ENCODE results near the gene PFDN6. TPM values are rescaled to one million over a fixed set of nuclear protein-coding genes. Genes with fewer than 3 reads are reported as not detected.
A peak's percentile ranks its signal among the peaks of the same experiment; 100 is the strongest.
"Not testable (repeated sequence)": the region's sequence is repeated elsewhere in the genome, so short reads cannot be mapped to it uniquely, and the experiment has no call there.

Gene PFDN6
- 128 and 143 TPM in 2 replicates for total RNA-seq (2014; rRNA removed; shearing (Covaris generic))
- polyA plus RNA-seq (2015; cell fraction: cytosol; rRNA removed), result 129 and 144 TPM in 2 replicates
- polyA plus RNA-seq (2015; cell fraction: nucleus; rRNA removed), result 72.8 and 84.4 TPM in 2 replicates

DNA sequence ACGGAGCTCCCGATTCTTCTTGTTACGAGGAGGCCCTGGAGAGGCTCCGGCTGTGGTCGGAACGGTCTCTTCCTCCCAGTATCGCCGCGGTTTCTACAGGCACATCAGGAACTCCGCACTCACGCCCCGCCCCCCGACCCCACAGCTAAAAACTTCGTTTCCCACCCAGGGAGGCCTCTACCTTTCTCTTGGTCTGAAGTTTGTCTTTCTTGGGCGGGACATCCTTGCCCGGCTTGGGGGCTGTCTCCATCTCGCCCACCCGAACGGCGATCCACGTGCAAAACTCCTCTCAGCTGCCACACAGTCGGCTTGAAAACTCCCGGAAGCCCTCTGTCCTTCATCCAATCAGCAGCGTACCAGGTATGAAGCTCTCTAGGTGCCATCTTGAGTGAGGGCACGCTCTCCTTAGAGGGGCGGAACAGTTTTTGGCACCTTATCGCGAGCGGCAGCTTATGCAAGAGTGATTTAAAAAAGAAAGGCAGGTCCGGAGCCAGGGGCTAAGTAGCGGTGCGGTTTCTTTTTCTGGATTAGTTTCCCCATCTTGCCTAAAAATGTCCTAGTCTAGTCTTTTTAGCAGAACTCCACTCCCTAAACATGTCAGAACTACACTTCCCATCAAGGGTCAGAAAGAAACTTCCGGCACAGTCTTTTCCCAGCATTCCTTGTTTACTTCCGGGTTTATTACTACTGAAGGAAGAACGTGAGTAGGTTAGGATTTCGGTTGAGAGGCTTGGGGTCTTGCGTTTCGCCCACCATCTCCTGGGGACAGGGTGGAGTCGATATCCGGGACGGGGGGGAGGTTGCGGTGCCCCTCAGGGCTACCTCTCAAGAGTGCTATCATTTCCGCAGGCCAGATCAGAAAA is at the start of gene PFDN6, which contains the start of gene WDR46:
Gene PFDN6 (plus strand): TSS at position 681 of the 863 bp plus-strand sequence. CDS start 256 bp downstream, outside the sequence.
Gene WDR46 (minus strand): TSS at position 319 of the 863 bp plus-strand sequence. CDS start 69 bp downstream, at position 250.
- in situ Hi-C loops (cut with HindIII; ENCODE audit: low pct_unique_long_range_greater_than_20kb, low sequenced_read_pairs), result no loop called here
- peak; percentile 92 for DNase-seq (ENCODE audit: low read depth, low spot score)

DNA sequence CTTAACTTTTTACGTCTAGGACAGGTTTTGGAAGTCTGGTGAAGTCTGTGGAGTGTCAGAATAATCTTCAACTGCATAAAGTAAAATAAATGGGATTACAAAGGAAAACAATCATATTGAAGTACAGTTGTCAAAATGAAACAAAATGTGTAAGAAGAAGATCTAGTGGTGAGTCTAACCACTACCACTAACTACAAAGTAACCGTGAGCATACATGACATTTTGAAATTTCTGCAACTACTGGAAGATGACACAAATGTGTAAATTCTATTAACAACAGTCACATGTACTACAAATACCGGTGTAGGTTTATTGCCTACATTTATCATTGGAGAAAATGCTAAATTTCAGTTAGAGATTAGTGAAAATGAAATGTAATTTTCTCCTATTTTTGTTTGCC is 47.4 kb upstream of the PFDN6 start:
- in situ Hi-C loops (cut with HindIII; ENCODE audit: low pct_unique_long_range_greater_than_20kb, low sequenced_read_pairs), result no loop called here
- no peak for DNase-seq (ENCODE audit: low read depth, low spot score)

DNA sequence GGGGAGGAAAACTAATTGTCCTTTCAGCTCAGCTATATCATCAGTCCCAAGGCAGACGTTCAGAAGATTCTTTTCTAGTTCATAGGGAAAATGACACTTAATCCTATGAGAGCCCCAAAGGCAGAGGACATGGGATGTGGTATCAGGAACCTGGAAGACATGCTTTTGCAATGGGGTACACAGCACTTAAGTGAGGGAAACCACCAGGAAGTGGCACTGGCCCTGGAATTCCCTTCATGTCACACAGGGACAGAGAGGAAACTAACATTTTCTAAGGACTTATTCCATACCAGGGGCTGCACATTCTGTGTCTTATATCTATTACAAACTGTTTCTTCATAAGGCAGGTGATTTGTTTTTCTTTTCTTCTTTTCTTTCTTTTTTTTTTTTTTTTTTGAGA is 45.9 kb upstream of the PFDN6 start:
- in situ Hi-C loops (cut with HindIII; ENCODE audit: low pct_unique_long_range_greater_than_20kb, low sequenced_read_pairs), result no loop called here
- no peak for DNase-seq (ENCODE audit: low read depth, low spot score)

DNA sequence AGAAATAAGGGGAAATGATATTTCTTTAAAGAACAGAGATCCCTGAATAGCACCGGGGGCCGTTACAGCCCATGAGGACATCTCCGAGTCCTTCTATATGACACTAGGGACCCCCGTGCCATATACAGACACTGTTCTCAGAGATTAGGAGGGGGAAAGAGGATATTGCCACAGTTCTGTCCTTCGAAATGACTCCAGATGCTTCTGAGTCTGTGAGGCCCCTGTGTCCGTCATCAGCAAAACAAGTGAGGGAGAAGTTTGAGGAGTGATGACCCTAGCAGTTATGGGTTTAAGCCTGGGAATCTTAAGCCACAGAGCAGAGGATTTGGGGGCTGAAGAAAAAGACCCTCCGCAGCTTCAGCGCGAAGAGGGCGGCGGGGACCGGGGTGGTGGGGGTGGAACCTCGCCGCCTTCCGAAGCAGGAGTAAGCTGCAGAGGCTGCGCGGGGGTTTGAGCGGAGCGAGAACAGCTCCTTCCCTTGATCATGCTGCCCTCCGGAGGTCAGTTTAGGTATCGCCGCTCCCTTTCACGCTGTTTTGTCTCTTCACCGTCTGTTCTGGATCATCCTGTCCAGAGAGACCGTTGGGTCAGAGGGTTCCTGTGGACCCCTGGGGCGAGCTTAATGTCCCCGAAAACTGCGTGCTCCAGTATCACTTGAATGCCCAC is 41.3 kb upstream of the PFDN6 start:
- peak; percentile 88 for DNase-seq (ENCODE audit: low read depth, low spot score)
- in situ Hi-C loops (cut with HindIII; ENCODE audit: low pct_unique_long_range_greater_than_20kb, low sequenced_read_pairs), result no loop called here

DNA sequence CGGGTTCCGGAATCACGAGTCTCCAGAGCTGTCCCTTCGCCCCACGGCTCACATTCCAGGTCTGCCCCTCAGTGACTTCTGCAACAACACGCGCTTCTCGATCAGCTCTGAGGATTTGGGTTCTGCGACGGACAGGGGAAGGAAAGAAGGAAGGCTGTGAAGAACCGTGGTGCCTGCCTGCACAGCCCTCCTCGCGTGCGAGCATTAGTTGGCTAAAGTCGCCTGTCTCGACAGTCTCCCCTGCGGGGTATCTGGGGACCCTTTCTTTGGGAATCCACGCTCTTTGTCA is 40.8 kb upstream of the PFDN6 start:
- DNase-seq (ENCODE audit: low read depth, low spot score), result no peak
- in situ Hi-C loops (cut with HindIII; ENCODE audit: low pct_unique_long_range_greater_than_20kb, low sequenced_read_pairs), result no loop called here

DNA sequence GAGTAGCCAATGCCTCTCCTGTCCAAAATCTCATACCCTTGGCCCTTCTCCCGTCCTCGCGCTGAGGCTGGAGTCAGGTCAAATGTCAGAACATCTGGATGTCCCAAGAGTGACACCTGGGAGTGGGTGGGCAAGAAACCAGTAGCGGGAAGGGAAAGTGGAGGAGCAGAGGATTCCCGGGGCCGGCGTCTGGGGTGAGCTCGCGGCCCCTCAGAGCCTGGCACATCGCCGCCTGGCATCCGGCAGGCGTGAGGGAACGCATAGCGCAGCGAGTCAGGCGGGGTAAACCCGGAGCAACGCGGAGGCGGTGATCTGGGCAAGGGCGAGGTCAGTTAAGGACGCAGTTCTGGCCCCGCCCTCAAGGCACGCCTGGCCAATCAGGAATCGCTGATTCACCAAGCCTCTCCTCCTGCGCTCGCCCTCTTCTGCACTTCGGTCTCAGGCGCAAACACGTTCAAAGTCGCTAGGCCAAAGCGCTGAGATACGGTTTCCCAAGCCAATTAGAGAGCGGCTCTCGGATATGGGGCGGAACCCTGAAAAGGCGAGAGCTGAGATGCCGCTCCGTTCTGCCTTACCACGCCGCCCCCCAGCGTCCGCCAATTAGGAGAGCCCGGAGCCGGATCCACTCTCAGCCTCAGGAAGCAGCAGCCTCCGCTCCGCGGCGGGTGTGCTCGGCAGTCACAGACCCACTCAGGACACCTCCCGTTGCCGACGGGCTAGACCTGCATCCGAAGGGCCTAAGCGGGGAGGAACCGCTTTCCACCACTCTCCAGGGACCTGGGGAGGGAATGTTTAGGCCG is 40.3 kb upstream of the PFDN6 start:
- DNase-seq (ENCODE audit: low read depth, low spot score), result peak; percentile 99
- in situ Hi-C loops (cut with HindIII; ENCODE audit: low pct_unique_long_range_greater_than_20kb, low sequenced_read_pairs), result no loop called here

DNA sequence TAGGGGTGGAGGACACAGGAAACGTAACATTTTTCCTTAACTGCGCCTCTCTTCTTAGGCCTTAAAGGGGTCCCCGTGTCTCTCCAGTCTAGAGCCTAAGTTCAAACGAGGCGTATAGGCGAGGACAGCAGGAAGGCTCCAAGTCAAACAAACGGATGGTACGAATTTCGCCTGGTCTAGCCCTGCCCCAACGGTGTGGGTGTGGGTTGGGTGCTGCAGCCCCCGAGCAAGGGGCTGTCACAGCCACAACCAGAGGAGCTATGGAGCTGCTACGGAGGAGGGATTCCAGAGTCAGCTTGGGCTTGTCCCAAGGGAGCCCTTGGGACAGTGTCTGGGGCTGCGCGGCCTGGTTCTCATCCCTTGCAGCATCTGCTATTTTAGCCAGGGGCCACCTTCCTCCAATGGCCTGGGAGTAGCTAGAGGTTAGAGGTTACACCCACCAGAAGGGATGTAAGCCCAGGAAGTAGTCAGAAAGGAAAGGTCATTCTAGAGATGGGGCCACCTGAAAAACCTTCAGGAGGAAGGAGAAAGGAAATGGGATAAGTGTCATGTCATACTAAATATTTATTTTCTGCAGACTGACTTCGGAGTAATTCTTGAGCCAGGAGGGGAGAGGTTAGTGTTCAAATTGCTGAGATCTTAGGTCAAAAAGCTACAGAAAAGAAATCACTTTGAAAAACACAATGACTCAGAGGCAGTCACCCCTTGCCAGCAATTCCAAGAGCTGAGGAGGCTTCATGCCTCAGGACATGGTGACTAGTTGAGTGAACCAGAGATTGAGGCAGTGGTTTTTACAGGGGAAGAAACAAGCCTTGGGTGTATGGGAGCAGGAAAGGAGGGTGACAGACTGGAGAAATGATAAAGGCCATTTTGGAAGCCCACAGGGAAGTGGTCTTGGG is 39.4 kb upstream of the PFDN6 start:
- in situ Hi-C loops (cut with HindIII; ENCODE audit: low pct_unique_long_range_greater_than_20kb, low sequenced_read_pairs), result no loop called here
- DNase-seq (ENCODE audit: low read depth, low spot score), result no peak

DNA sequence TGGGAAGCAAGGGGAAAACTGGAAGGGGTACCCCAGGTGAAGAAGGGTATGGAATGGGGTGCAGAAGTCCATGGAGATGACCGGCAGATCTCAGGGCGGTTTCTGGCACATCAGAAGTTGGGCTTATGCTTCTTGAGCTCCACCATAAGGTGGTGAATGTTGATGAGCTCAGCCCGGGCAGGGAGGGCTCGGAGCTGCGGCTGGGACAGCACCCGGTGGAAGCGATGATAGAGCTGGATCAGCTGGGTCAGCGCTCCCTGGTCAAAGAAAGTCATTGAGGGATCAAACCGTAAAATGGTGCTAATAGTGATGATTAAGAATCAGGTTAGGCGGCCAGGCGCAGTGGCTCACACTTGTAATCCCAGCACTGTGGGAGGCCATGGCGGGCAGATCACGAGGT is 38.7 kb upstream of the PFDN6 start:
- no peak for DNase-seq (ENCODE audit: low read depth, low spot score)
- in situ Hi-C loops (cut with HindIII; ENCODE audit: low pct_unique_long_range_greater_than_20kb, low sequenced_read_pairs), result no loop called here

DNA sequence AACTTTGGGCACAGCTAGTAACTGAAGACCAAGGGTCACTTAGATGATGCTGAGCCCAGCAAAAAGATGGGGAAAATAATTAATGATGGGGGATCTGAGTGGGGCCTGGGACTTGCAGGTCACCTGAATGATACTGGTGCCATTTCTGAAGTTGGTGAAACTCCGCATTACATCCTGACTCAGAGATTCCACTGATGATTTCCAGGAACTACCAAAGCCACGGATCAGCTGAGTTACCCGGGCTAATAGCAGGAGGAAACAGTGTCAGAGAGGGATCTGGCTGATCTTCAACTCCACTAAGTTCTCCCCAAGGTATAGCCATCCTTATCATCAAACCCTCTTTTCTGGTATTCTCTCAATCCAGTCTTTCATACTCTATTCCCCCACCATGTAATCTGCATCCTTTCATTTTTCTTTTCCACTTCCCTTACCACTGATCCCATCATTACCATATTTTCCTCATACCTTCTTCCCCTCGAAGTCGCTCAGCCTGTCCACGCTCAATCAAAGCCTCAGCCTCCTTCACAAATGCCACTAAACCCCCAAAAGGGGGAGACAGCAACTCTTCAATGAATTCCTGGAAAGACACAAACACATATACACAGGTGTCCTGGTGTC is 37.9 kb upstream of the PFDN6 start:
- in situ Hi-C loops (cut with HindIII; ENCODE audit: low pct_unique_long_range_greater_than_20kb, low sequenced_read_pairs), result no loop called here
- DNase-seq (ENCODE audit: low read depth, low spot score), result no peak

DNA sequence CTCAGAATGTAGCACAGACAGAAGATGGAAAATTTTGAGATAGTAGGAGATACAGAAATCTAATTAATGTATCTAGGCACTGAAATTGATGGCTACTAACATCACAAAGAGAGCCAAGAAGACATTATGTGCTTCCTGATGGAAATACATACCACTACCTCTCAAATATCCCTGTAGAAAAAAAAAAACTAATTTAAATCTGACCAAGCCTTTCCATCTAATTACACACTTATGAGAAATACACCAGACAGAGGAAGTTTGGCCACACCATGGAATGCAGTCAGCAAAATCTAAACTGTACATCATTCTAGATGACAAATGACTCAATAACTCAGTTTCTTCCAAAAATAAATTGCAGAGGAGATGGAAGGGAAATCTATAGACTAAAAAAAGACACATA is 36.6 kb upstream of the PFDN6 start:
- in situ Hi-C loops (cut with HindIII; ENCODE audit: low pct_unique_long_range_greater_than_20kb, low sequenced_read_pairs), result no loop called here

DNA sequence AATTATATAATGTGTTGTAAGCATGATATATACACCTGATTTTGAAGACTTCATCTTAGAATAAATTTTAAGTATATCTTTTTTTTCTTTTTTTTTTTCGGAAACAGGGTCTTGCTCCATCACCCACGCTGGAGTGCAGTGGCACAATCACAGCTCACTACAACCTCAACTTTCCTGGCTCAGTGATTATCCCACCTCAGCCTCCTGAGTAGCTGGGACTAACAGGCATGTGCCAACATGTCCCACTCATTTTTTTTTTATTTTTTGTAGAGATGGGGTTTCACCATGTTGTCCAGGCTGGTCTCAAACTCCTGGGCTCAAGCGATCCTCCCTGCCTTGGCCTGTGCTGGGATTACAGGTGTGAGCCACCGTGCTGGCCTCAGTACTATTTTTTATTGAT is 34.8 kb upstream of the PFDN6 start:
- no peak for DNase-seq (ENCODE audit: low read depth, low spot score)
- in situ Hi-C loops (cut with HindIII; ENCODE audit: low pct_unique_long_range_greater_than_20kb, low sequenced_read_pairs), result no loop called here

More for the DNA sequence above, 36.6 kb upstream of the PFDN6 start:
- no peak for DNase-seq (ENCODE audit: low read depth, low spot score)

DNA sequence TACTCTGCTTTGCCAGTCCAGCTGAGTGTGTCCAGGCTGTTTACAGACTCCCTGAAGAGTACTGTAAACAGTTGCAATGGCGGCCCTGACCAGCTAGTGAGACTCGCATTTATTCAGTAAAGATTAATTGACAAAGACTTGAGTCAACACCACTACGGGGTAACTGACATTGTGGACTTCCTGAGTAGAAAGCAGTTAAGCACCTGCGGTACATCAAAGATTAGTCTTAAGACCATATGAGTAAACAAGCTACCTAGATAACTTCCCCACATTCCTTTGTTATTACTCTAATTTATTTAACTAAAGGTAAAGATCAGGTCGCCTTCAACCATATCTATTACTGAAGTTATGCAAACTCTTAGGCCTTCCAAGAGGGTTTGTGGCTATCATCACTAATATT is 30.4 kb upstream of the PFDN6 start:
- in situ Hi-C loops (cut with HindIII; ENCODE audit: low pct_unique_long_range_greater_than_20kb, low sequenced_read_pairs), result no loop called here
- DNase-seq (ENCODE audit: low read depth, low spot score), result no peak

DNA sequence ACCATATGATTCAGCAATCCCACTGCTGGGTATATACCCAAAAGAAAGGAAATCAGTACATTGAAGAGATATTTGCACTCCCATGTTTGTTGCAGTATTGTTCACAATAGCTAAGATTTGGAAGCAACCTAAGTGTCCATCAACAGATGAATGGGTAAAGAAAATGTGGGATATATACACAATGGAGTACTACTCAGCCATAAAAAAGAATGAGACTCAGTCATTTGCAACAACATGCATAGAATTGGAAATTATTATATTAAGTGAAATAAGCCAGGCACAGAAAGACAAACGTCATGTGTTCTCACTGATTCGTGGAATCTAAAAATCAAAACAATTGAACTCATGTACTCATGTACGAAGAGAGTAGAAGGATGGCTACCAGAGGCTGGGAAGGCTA is 26.9 kb upstream of the PFDN6 start:
- in situ Hi-C loops (cut with HindIII; ENCODE audit: low pct_unique_long_range_greater_than_20kb, low sequenced_read_pairs); DNase-seq (ENCODE audit: low read depth, low spot score): not testable (repeated sequence)

DNA sequence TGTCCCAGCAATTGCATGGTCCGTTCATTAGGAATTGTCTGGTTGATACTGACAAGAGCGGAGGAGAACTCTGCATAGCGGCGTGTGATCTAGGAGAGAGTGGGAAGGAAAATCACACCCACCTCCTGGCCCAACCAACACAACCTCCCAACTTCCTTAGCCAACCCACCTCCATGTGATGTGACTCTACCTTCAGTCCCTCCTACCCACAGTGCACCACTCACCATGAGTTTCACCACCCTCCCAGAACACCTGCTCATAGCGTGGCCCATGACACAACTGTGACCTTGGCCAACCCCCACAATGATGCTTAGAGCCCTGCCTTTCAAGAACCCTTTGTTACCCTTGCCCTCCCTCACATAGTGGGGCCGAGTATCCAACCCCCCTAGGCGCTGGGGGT is 25.4 kb upstream of the PFDN6 start:
- in situ Hi-C loops (cut with HindIII; ENCODE audit: low pct_unique_long_range_greater_than_20kb, low sequenced_read_pairs), result no loop called here

DNA sequence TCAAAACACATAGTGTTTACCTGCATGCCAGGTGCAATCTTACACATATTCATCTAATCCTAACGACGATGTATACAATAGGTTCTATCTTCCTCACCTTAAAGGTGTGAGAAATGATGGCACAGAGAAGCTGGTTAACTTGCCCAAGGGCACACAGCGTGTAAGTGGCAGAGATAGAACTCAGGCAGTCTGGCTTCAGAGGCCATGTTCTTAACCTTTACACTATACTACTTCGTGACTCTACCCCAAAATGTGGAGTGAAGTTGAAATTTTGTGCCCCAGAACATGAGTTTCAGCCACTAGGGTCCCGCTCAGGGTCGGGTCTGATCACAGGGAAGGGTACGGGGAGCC is 18.3 kb upstream of the PFDN6 start:
- peak; percentile 27 for DNase-seq (ENCODE audit: low read depth, low spot score)
- in situ Hi-C loops (cut with HindIII; ENCODE audit: low pct_unique_long_range_greater_than_20kb, low sequenced_read_pairs), result no loop called here

More for the DNA sequence above, 25.4 kb upstream of the PFDN6 start:
- no peak for DNase-seq (ENCODE audit: low read depth, low spot score)

DNA sequence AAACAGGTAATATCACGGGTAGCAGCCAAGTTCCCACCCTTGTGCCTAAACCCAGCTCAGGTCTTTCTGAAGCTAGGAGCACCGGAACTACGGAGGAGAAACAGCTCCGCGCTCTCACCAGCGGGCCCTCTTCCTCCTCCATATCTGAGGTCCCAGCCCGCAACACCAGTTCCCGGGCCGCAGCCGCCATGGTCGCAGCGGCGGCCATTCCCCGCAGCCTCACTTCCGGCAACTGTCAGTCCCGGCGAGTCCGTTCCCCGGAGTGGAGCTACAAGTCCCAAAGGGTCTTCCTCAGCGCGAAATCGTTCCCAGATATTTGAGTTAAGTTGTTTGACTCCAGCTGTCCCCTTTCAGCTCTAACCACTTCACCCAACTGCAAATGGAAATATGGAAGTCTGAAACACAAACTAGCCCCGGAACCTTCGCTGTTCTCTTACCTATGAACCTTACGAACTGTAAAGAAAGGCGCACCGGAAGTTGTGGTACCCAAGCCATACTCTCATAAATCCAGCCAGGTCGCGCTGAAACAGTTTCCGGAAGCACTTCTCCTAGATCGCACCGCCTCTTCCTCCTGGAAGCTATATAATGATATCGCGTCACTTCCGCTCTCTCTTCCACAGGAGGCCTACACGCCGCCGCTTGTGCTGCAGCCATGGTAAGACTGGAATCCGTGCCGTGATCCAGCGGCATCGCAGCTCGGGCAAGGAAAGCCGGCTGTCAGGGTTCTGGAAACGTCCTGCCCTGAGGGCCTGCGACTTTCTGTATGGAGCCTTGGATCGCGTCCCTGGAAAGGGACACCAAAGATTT is 17.7 kb upstream of the PFDN6 start, which contains the start of the genes RPS18 and VPS52:
Gene RPS18 (plus strand): TSS at position 608 of the 807 bp plus-strand sequence. CDS start 45 bp downstream, at position 653.
Gene VPS52 (minus strand): TSS at position 409 of the 807 bp plus-strand sequence. CDS start 201 bp downstream, at position 208.
- in situ Hi-C loops (cut with HindIII; ENCODE audit: low pct_unique_long_range_greater_than_20kb, low sequenced_read_pairs), result no loop called here
- peak; percentile 99 for DNase-seq (ENCODE audit: low read depth, low spot score)

All from SK-MEL-5 (cell line).